ENCODE data around the gene ACACA.

- TF ChIP-seq, protein P1, sequence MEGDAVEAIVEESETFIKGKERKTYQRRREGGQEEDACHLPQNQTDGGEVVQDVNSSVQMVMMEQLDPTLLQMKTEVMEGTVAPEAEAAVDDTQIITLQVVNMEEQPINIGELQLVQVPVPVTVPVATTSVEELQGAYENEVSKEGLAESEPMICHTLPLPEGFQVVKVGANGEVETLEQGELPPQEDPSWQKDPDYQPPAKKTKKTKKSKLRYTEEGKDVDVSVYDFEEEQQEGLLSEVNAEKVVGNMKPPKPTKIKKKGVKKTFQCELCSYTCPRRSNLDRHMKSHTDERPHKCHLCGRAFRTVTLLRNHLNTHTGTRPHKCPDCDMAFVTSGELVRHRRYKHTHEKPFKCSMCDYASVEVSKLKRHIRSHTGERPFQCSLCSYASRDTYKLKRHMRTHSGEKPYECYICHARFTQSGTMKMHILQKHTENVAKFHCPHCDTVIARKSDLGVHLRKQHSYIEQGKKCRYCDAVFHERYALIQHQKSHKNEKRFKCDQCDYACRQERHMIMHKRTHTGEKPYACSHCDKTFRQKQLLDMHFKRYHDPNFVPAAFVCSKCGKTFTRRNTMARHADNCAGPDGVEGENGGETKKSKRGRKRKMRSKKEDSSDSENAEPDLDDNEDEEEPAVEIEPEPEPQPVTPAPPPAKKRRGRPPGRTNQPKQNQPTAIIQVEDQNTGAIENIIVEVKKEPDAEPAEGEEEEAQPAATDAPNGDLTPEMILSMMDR (IDR thresholded peaks at IDR 0.05) = no peak
- TF ChIP-seq EZH2 (IDR thresholded peaks at IDR 0.05; ENCODE audit: borderline replicate concordance, insufficient read depth, low read depth, low read length, poor library complexity, severe bottlenecking) = no peak
Observed at GRCh38 chr17:37429039-37429438, 22.4 kb upstream of the ACACA start.

All from B cell (primary cell).